SK-N-SH (cell line): ENCODE measurements around the gene DHX35. TPM values are rescaled to one million over a fixed set of nuclear protein-coding genes. Genes with fewer than 3 reads are reported as not detected.
A peak's percentile ranks its signal among the peaks of the same experiment; 100 is the strongest.

Experiments
- CTCF ChIA-PET: fragments of 300-600, 350-600 bp; formaldehyde crosslinking; extraction: SDS; loops from one replicate; lab custom pipeline; 2021; lab: Yijun Ruan, JAX
- POLR2A ChIA-PET: fragments of 350-600 bp; sonication (Branson Sonifier 250); formaldehyde crosslinking; extraction: SDS; loops from one replicate; lab custom pipeline; 2020; ENCODE audit warnings: antibody characterized with exemption, inconsistent platforms; lab: Yijun Ruan, JAX
- DNase-seq: peaks from one replicate; pipeline ENCODE4 v3.0.0; 2012
- H2AFZ ChIP-seq: fragments of 200-600 bp; sonication (generic); 2 replicates; pipeline ENCODE4 v1.8.1; 2016; ENCODE audit warnings: antibody characterized with exemption, mild to moderate bottlenecking, low read depth
- H3F3A ChIP-seq: fragments of 200-600 bp; sonication (generic); replicated peaks from 2 replicates; pipeline ENCODE3; 2016; ENCODE audit warnings: antibody characterized with exemption, mild to moderate bottlenecking; ENCODE audit not compliant: insufficient read depth
- H3K27ac ChIP-seq, 2 experiments: fragments of 200-500 bp in 1 of 2; fragments of 200-600 bp in 1 of 2; sonication (Bioruptor generic) in 1 of 2; sonication (generic), shearing (Covaris generic) in 1 of 2; 2 replicates each; pipeline versions ENCODE4 v1.5.1 to v1.6.1; 2014 to 2016; ENCODE audit warnings: low read depth in 2 of 2, inconsistent platforms in 1 of 2, low read length in 1 of 2, mild to moderate bottlenecking in 1 of 2, mixed read lengths in 1 of 2
- H3K27me3 ChIP-seq: fragments of 200-600 bp; sonication (generic), shearing (Covaris generic); 2 replicates; pipeline ENCODE4 v1.6.1; 2016; ENCODE audit warnings: mixed run types; ENCODE audit not compliant: insufficient read depth
- H3K36me3 ChIP-seq, 2 experiments: fragments of 200-500 bp in 1 of 2; fragments of 200-600 bp in 1 of 2; sonication (Bioruptor generic) in 1 of 2; sonication (generic) in 1 of 2; replicated peaks in 1 of 2; 2 replicates each; pipeline versions ENCODE3 to v1.5.1; 2014 to 2016; ENCODE audit warnings: low read length in 1 of 2, mild to moderate bottlenecking in 1 of 2; ENCODE audit not compliant: insufficient read depth in 2 of 2, control insufficient read depth in 1 of 2
- H3K4me1 ChIP-seq, 2 experiments: fragments of 200-500 bp in 1 of 2; fragments of 200-600 bp in 1 of 2; sonication (Bioruptor generic) in 1 of 2; sonication (generic), shearing (Covaris generic) in 1 of 2; 2 replicates each; pipeline versions ENCODE4 v1.5.1 to v1.6.1; 2014 to 2016; ENCODE audit warnings: low read depth in 1 of 2, low read length in 1 of 2, mixed run types in 1 of 2; ENCODE audit not compliant: insufficient read depth in 2 of 2, control insufficient read depth in 1 of 2
- H3K4me2 ChIP-seq: fragments of 200-600 bp; sonication (generic), shearing (Covaris generic); 2 replicates; pipeline ENCODE4 v1.6.1; 2017; ENCODE audit warnings: mixed run types
- H3K4me3 ChIP-seq, 2 experiments: fragments of 200-500 bp in 1 of 2; fragments of 200-600 bp in 1 of 2; sonication (Bioruptor generic) in 1 of 2; sonication (generic), shearing (Covaris generic) in 1 of 2; 2 replicates each; pipeline versions ENCODE4 v1.5.1 to v1.8.1; 2014 to 2016; ENCODE audit warnings: low read depth in 2 of 2, inconsistent platforms in 1 of 2, low read length in 1 of 2, mild to moderate bottlenecking in 1 of 2, mixed read lengths in 1 of 2, moderate library complexity in 1 of 2
- H3K79me2 ChIP-seq: fragments of 200-600 bp; sonication (generic); 2 replicates; pipeline ENCODE4 v1.8.1; 2017; ENCODE audit warnings: mild to moderate bottlenecking; ENCODE audit not compliant: insufficient read depth
- H3K9ac ChIP-seq: fragments of 200-600 bp; sonication (generic); 2 replicates; pipeline ENCODE4 v1.6.1; 2017; ENCODE audit warnings: mixed run types
- H3K9me2 ChIP-seq: fragments of 200-600 bp; sonication (generic); 2 replicates; pipeline ENCODE4 v1.6.1; 2017; ENCODE audit warnings: mixed run types
- H3K9me3 ChIP-seq: fragments of 200-600 bp; sonication (generic); 2 replicates; pipeline ENCODE4 v1.6.1; 2017; ENCODE audit warnings: mixed run types, mild to moderate bottlenecking, moderate library complexity
- H4K20me1 ChIP-seq: fragments of 200-600 bp; sonication (generic); 2 replicates; pipeline ENCODE4 v1.6.1; 2017; ENCODE audit warnings: mild to moderate bottlenecking, mixed run types; ENCODE audit not compliant: insufficient read depth
- CHD2 ChIP-seq: fragments of 150-350 bp; IDR thresholded peaks from 2 replicates; pipeline ENCODE4 v1.6.1; 2018; ENCODE audit warnings: low read length; ENCODE audit not compliant: partially characterized antibody
- FOSL2 ChIP-seq: IDR thresholded peaks from 2 replicates; pipeline ENCODE4 v1.4.0; 2012; ENCODE audit warnings: low read depth, mild to moderate bottlenecking, moderate library complexity, borderline replicate concordance
- GABPA ChIP-seq: IDR thresholded peaks from 2 replicates; pipeline ENCODE4 v1.4.0; 2012; ENCODE audit warnings: low read depth, mild to moderate bottlenecking
- GATA2 ChIP-seq: sonication (generic); formaldehyde crosslinking; IDR thresholded peaks from 2 replicates; pipeline ENCODE4 v1.5.0; 2020; ENCODE audit warnings: mild to moderate bottlenecking, missing genetic modification reagents
- JUND ChIP-seq: IDR thresholded peaks from 2 replicates; pipeline ENCODE4 v1.4.0; 2012
- MEF2A ChIP-seq: IDR thresholded peaks from 2 replicates; pipeline ENCODE4 v1.4.0; 2012; ENCODE audit warnings: low read depth, borderline replicate concordance
- MXI1 ChIP-seq: IDR thresholded peaks from 2 replicates; pipeline ENCODE4 v1.6.1; 2012; ENCODE audit warnings: mild to moderate bottlenecking, low read depth, low read length, improper control_type of control experiment
- NFIC ChIP-seq: IDR thresholded peaks from 2 replicates; pipeline ENCODE4 v1.4.0; 2012; ENCODE audit warnings: borderline replicate concordance
- RAD21 ChIP-seq: IDR thresholded peaks from 2 replicates; pipeline ENCODE4 v1.6.1; 2012; ENCODE audit warnings: mild to moderate bottlenecking, low read length
- RXRA ChIP-seq: IDR thresholded peaks from 2 replicates; pipeline ENCODE4 v1.4.0; 2012; ENCODE audit warnings: low read depth, mild to moderate bottlenecking, borderline replicate concordance
- SMC3 ChIP-seq: IDR thresholded peaks from 2 replicates; pipeline ENCODE4 v1.6.1; 2012; ENCODE audit warnings: low read depth, low read length, improper control_type of control experiment
- TEAD4 ChIP-seq: IDR thresholded peaks from 2 replicates; pipeline ENCODE4 v1.4.0; 2012; ENCODE audit warnings: mild to moderate bottlenecking, borderline replicate concordance; ENCODE audit not compliant: insufficient read depth
- WGBS: methylation state at CpG from one replicate; pipeline ENCODE4 v1.1.6; 2017; ENCODE audit warnings: low lambda C conversion rate; 5-methylcytosine and 5-hydroxymethylcytosine counted together
- polyA plus RNA-seq, 3 experiments: library from polyadenylated mRNA; depleted of rRNA; stranded (reverse); fragments of >200 nt; gene quantifications; 2 replicates each; pipeline ENCODE4 v1.2.3, GENCODE V29; 2012
- TF ChIP-seq, protein P1 (sequence below): fragments of 200-600 bp; sonication (generic); IDR thresholded peaks from 2 replicates; pipeline ENCODE4 v1.6.1; 2017; ENCODE audit warnings: antibody characterized with exemption, mild to moderate bottlenecking, moderate library complexity
- TF ChIP-seq, protein P2 (sequence below): IDR thresholded peaks from 2 replicates; pipeline ENCODE4; 2012
- TF ChIP-seq, protein P3 (sequence below): fragments of 150-350 bp; IDR thresholded peaks from 2 replicates; pipeline ENCODE4 v1.6.1; 2016; ENCODE audit warnings: mild to moderate bottlenecking, low read depth, low read length

Gene DHX35
- polyA plus RNA-seq, 1 of the 3 experiments (the other 2 are of a cell fraction) = 17.1 TPM

DNA sequence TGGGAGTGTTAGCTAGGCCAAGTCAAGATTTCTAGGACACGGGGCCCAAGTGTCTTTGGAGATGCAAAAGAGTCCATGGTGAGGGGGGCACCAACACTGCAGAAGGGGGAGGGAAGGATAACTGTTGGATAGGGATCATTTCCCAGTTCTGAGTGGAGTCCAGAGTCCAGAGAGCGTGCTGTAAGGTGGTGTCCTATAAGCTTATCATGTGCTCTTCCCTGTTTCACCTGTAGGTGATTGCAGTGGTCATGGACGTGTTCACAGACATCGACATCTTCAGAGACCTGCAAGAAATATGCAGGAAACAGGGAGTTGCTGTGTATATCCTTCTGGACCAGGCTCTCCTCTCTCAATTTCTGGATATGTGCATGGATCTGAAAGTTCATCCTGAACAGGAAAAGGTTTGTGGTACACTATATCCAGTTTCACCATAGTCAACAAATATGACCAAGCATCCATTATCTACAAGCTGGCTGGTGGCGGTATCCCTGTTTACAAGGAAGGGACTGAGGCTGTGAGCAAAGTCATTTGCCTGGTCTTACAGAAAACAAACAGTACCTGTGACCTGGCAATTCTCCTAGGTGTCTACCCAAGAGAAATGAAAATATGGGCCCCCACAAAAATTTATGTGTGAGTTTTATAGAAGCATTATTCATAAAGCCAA, 20.3 kb upstream of the DHX35 start:
- Histone ChIP-seq H3K4me3 (no peak overlapping the region), H3K4me1 (no peaks in the 10 kb centered on the region), H4K20me1 (peaks cover 22% of the 10 kb centered on the region; the same call in 1 of the 2 replicates), H3K9ac (no peak overlapping the region), H3F3A (no peaks in the 10 kb centered on the region), H3K27ac (no peak overlapping the region), H3K4me2 (no peak overlapping the region), H3K27me3 (no peaks in the 10 kb centered on the region), H3K9me2 (no peaks in the 10 kb centered on the region), H3K79me2 (peaks cover 93% of the 10 kb centered on the region), H2AFZ (no peak overlapping the region), H3K36me3 (peaks cover 14 to 20% of the 10 kb centered on the region in 2 experiments), H3K9me3 (no peaks in the 10 kb centered on the region)
- no peak for DNase-seq
- ChIA-PET CTCF (interaction anchor here (0.7 to 2.0 kb wide), 5 partner anchors 12 to 108 kb away, joined by 3 to 8 read pairs (median 7); partner anchors contain the start of gene FAM83D), POLR2A (no interaction called here)
- WGBS = 98% methylated on average over 5 of the region's 5 CpGs
- no peak for TF ChIP-seq MEF2A
- TF ChIP-seq, protein P1, sequence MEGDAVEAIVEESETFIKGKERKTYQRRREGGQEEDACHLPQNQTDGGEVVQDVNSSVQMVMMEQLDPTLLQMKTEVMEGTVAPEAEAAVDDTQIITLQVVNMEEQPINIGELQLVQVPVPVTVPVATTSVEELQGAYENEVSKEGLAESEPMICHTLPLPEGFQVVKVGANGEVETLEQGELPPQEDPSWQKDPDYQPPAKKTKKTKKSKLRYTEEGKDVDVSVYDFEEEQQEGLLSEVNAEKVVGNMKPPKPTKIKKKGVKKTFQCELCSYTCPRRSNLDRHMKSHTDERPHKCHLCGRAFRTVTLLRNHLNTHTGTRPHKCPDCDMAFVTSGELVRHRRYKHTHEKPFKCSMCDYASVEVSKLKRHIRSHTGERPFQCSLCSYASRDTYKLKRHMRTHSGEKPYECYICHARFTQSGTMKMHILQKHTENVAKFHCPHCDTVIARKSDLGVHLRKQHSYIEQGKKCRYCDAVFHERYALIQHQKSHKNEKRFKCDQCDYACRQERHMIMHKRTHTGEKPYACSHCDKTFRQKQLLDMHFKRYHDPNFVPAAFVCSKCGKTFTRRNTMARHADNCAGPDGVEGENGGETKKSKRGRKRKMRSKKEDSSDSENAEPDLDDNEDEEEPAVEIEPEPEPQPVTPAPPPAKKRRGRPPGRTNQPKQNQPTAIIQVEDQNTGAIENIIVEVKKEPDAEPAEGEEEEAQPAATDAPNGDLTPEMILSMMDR = peak; percentile 16; the same call in 1 of the 2 replicates
- TF ChIP-seq, all 33 proteins: peak for 1

DNA sequence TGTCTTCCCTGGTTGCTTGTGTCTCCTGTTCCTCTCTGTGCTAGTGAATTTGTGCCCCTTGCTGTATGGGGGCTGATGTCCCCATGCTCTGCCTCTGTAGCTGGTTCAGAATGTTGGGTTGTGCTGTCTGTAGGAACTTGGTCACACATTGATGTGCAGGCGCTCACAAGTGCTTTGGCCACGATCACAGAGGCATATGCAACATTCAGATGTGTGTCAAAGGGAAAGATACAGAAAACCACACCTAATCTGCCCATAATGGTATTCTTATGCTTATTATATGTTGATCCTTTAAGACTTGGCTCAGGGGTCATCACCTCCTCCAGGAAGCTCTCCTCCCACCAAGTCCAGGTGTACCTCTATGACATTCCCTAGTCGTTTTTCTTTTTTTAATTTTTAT, 17.1 kb upstream of the DHX35 start:
- H3K79me2 ChIP-seq = peaks cover 82% of the 10 kb centered on the region
- 91% methylated on average over 3 of the region's 3 CpGs for WGBS
- no peak overlapping the region for H3K27ac ChIP-seq
- DNase-seq = no peak
- TF ChIP-seq, protein P2, sequence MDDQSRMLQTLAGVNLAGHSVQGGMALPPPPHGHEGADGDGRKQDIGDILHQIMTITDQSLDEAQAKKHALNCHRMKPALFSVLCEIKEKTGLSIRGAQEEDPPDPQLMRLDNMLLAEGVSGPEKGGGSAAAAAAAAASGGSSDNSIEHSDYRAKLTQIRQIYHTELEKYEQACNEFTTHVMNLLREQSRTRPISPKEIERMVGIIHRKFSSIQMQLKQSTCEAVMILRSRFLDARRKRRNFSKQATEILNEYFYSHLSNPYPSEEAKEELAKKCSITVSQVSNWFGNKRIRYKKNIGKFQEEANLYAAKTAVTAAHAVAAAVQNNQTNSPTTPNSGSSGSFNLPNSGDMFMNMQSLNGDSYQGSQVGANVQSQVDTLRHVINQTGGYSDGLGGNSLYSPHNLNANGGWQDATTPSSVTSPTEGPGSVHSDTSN = no peak
- TF ChIP-seq, protein P3, sequence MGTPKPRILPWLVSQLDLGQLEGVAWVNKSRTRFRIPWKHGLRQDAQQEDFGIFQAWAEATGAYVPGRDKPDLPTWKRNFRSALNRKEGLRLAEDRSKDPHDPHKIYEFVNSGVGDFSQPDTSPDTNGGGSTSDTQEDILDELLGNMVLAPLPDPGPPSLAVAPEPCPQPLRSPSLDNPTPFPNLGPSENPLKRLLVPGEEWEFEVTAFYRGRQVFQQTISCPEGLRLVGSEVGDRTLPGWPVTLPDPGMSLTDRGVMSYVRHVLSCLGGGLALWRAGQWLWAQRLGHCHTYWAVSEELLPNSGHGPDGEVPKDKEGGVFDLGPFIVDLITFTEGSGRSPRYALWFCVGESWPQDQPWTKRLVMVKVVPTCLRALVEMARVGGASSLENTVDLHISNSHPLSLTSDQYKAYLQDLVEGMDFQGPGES = no peak
- no peak for TF ChIP-seq CHD2
- TF ChIP-seq GABPA = no peak
- TF ChIP-seq GATA2 = no peak
- TF ChIP-seq FOSL2 = no peak
- no peak for TF ChIP-seq TEAD4
- TF ChIP-seq RAD21 = no peak
- TF ChIP-seq NFIC = no peak
- no peak for TF ChIP-seq RXRA
- no peak for TF ChIP-seq MXI1
- no peak for TF ChIP-seq SMC3
- TF ChIP-seq JUND = no peak
- H3K9me2 ChIP-seq = no peaks in the 10 kb centered on the region
- H3K9ac ChIP-seq = no peak overlapping the region
- no peak overlapping the region for H3K4me2 ChIP-seq
- no peaks in the 10 kb centered on the region for H3K9me3 ChIP-seq
- ChIA-PET POLR2A (no interaction called here), CTCF (interaction anchor here (0.7 kb wide), 1 partner anchor 15 kb away, joined by 3 read pairs; no protein-coding TSS in a partner anchor)
- H3K27me3 ChIP-seq = no peaks in the 10 kb centered on the region
- no peaks in the 10 kb centered on the region; the same call in 1 of the 2 replicates for H4K20me1 ChIP-seq
- H3K4me3 ChIP-seq = no peak overlapping the region
- H2AFZ ChIP-seq = no peak overlapping the region
- H3K4me1 ChIP-seq = no peaks in the 10 kb centered on the region
- no peaks in the 10 kb centered on the region for H3F3A ChIP-seq
- H3K36me3 ChIP-seq = peaks cover 14 to 29% of the 10 kb centered on the region in 2 experiments
